ENCODE data around the gene AKR1C4. TPM values are rescaled to one million over a fixed set of nuclear protein-coding genes. Genes with fewer than 3 reads are reported as not detected.

Gene AKR1C4
- polyA plus RNA-seq (2011; rRNA removed) (not detected in 2 replicates), polyA minus RNA-seq (2011; rRNA and poly(A)+ RNA removed) (not detected in 2 replicates)

GRCh38 chr10:5196702-5197113, at the start of gene AKR1C4:
TSS of gene AKR1C4 (plus strand) at chr10:5196837. CDS start at chr10:5196868, 31 bp downstream.
- CTCF ChIA-PET: no interaction called here
- no peak for DNase-seq (ENCODE audit: low read depth, low spot score)
- Histone ChIP-seq H3K27me3 (ENCODE audit: control insufficient read depth, insufficient read depth, low read length) (no peaks in the 10 kb centered on the region), H3K9me3 (ENCODE audit: control insufficient read depth, insufficient read depth, low read length) (no peaks in the 10 kb centered on the region), H3K27ac (ENCODE audit: low read depth, low read length) (no peak within 1 kb of the TSS), H3K4me3 (ENCODE audit: low read depth, low read length) (no peak within 1 kb of the TSS)
- POLR2A ChIA-PET: no interaction called here
- TF ChIP-seq CTCF (IDR thresholded peaks at IDR 0.05; ENCODE audit: low read depth, low read length): no peak

- CTCF ChIA-PET: no interaction called here
- DNase-seq (ENCODE audit: low read depth, low spot score): no peak
- Histone ChIP-seq H3K4me3 (ENCODE audit: low read depth, low read length) (no peak overlapping the region), H3K9me3 (ENCODE audit: control insufficient read depth, insufficient read depth, low read length) (no peaks in the 10 kb centered on the region), H3K27ac (ENCODE audit: low read depth, low read length) (no peak overlapping the region), H3K27me3 (ENCODE audit: control insufficient read depth, insufficient read depth, low read length) (no peaks in the 10 kb centered on the region)
- no peak for TF ChIP-seq CTCF (IDR thresholded peaks at IDR 0.05; ENCODE audit: low read depth, low read length)
- POLR2A ChIA-PET: no interaction called here
Measured at GRCh38 chr10:5146920-5147254, 49.8 kb upstream of the AKR1C4 start.

- ChIA-PET CTCF (no interaction called here), POLR2A (no interaction called here)
- Histone ChIP-seq H3K9me3 (ENCODE audit: control insufficient read depth, insufficient read depth, low read length) (no peaks in the 10 kb centered on the region), H3K27me3 (ENCODE audit: control insufficient read depth, insufficient read depth, low read length) (no peaks in the 10 kb centered on the region), H3K27ac (ENCODE audit: low read depth, low read length) (no peak overlapping the region), H3K4me3 (ENCODE audit: low read depth, low read length) (no peak overlapping the region)
- DNase-seq (ENCODE audit: low read depth, low spot score): no peak
- TF ChIP-seq CTCF (IDR thresholded peaks at IDR 0.05; ENCODE audit: low read depth, low read length): no peak
Measured at GRCh38 chr10:5147255-5147980, 49.2 kb upstream of the AKR1C4 start.

- no peak for TF ChIP-seq CTCF (IDR thresholded peaks at IDR 0.05; ENCODE audit: low read depth, low read length)
- no peak overlapping the region for H3K4me3 ChIP-seq (ENCODE audit: low read depth, low read length)
- no peak for DNase-seq (ENCODE audit: low read depth, low spot score)
- H3K27ac ChIP-seq (ENCODE audit: low read depth, low read length): no peak overlapping the region
- no peaks in the 10 kb centered on the region for H3K9me3 ChIP-seq (ENCODE audit: control insufficient read depth, insufficient read depth, low read length)
- ChIA-PET CTCF (no interaction called here), POLR2A (no interaction called here)
- H3K27me3 ChIP-seq (ENCODE audit: control insufficient read depth, insufficient read depth, low read length): no peaks in the 10 kb centered on the region
Measured at GRCh38 chr10:5147981-5148677, 48.5 kb upstream of the AKR1C4 start.

- CTCF ChIA-PET: no interaction called here
- no peak overlapping the region for H3K4me3 ChIP-seq (ENCODE audit: low read depth, low read length)
- no peak for TF ChIP-seq CTCF (IDR thresholded peaks at IDR 0.05; ENCODE audit: low read depth, low read length)
- no peak overlapping the region for H3K27ac ChIP-seq (ENCODE audit: low read depth, low read length)
- POLR2A ChIA-PET: no interaction called here
- no peak for DNase-seq (ENCODE audit: low read depth, low spot score)
- no peaks in the 10 kb centered on the region for H3K9me3 ChIP-seq (ENCODE audit: control insufficient read depth, insufficient read depth, low read length)
- H3K27me3 ChIP-seq (ENCODE audit: control insufficient read depth, insufficient read depth, low read length): no peaks in the 10 kb centered on the region
Measured at GRCh38 chr10:5148678-5149032, 48.0 kb upstream of the AKR1C4 start.

Measured in AG04450 (cell line).